Esophagus muscularis mucosa (tissue), 4 donors: Measurements from ENCODE around the gene DAB1.

Source experiments
- EP300 ChIP-seq: sonication (generic); formaldehyde crosslinking; IDR thresholded peaks from one replicate; pipeline ENCODE4 v1.6.1; 2017; ENCODE audit warnings: antibody characterized with exemption
- POLR2A ChIP-seq: fragments of 450-650 bp; IDR thresholded peaks from one replicate; pipeline ENCODE4 v1.6.1; 2017; ENCODE audit warnings: antibody characterized with exemption, moderate library complexity, mild to moderate bottlenecking, low read depth
- POLR2AphosphoS5 ChIP-seq, 2 donors: sonication (generic); formaldehyde crosslinking; IDR thresholded peaks; one replicate each; pipeline ENCODE4 v1.6.1; 2017; ENCODE audit warnings: antibody characterized with exemption in 2 of 2
- TF ChIP-seq, protein P1 (sequence below), 3 experiments: fragments of 200-600 bp in 2 of 3; fragments of 450-650 bp in 1 of 3; sonication (generic) in 2 of 3; IDR thresholded peaks; one replicate each; pipeline ENCODE4 v1.5.1; 2017 to 2019; ENCODE audit warnings: antibody characterized with exemption in 3 of 3, mild to moderate bottlenecking in 2 of 3, moderate library complexity in 1 of 3

- TF ChIP-seq, protein P1, sequence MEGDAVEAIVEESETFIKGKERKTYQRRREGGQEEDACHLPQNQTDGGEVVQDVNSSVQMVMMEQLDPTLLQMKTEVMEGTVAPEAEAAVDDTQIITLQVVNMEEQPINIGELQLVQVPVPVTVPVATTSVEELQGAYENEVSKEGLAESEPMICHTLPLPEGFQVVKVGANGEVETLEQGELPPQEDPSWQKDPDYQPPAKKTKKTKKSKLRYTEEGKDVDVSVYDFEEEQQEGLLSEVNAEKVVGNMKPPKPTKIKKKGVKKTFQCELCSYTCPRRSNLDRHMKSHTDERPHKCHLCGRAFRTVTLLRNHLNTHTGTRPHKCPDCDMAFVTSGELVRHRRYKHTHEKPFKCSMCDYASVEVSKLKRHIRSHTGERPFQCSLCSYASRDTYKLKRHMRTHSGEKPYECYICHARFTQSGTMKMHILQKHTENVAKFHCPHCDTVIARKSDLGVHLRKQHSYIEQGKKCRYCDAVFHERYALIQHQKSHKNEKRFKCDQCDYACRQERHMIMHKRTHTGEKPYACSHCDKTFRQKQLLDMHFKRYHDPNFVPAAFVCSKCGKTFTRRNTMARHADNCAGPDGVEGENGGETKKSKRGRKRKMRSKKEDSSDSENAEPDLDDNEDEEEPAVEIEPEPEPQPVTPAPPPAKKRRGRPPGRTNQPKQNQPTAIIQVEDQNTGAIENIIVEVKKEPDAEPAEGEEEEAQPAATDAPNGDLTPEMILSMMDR (IDR thresholded peaks at IDR 0.05), result no peak
- no peak for TF ChIP-seq POLR2AphosphoS5 (IDR thresholded peaks at IDR 0.05)
- no peak for TF ChIP-seq POLR2A
- no peak for TF ChIP-seq EP300
Observed at GRCh38 chr1:57380923-57381322, 42.9 kb downstream of the DAB1 start.
